Ishikawa (cell line): ENCODE results near the gene TBCEL.

Experiments
- CEBPB ChIP-seq: IDR thresholded peaks from 2 replicates; pipeline ENCODE4 v1.6.1; 2012
- CREB1 ChIP-seq: IDR thresholded peaks from 2 replicates; pipeline ENCODE4 v1.6.1; 2012; ENCODE audit warnings: low read depth
- EGR1 ChIP-seq: IDR thresholded peaks from 2 replicates; pipeline ENCODE4 v1.6.1; 2012
- EP300 ChIP-seq: IDR thresholded peaks from 2 replicates; pipeline ENCODE4 v1.6.1; 2012; ENCODE audit warnings: borderline replicate concordance
- FOXM1 ChIP-seq: IDR thresholded peaks from 2 replicates; pipeline ENCODE4 v1.6.1; 2012; ENCODE audit warnings: low read depth, borderline replicate concordance
- MAX ChIP-seq: IDR thresholded peaks from 2 replicates; pipeline ENCODE4 v1.6.1; 2012
- NFIC ChIP-seq: IDR thresholded peaks from 2 replicates; pipeline ENCODE4 v1.6.1; 2012
- RAD21 ChIP-seq: IDR thresholded peaks from 2 replicates; pipeline ENCODE4 v1.6.1; 2012; ENCODE audit warnings: low read depth
- REST ChIP-seq: IDR thresholded peaks from 2 replicates; pipeline ENCODE4 v1.6.1; 2012; ENCODE audit warnings: low read depth, mild to moderate bottlenecking
- TAF1 ChIP-seq: IDR thresholded peaks from 2 replicates; pipeline ENCODE4 v1.6.1; 2012; ENCODE audit warnings: low read depth, mild to moderate bottlenecking
- TCF12 ChIP-seq: IDR thresholded peaks from 2 replicates; pipeline ENCODE4 v1.6.1; 2012; ENCODE audit warnings: low read depth
- TEAD4 ChIP-seq: IDR thresholded peaks from 2 replicates; pipeline ENCODE4 v1.6.1; 2012
- USF1 ChIP-seq: IDR thresholded peaks from 2 replicates; pipeline ENCODE4 v1.6.1; 2012
- YY1 ChIP-seq: IDR thresholded peaks from 2 replicates; pipeline ENCODE4 v1.6.1; 2012; ENCODE audit warnings: low read depth

DNA sequence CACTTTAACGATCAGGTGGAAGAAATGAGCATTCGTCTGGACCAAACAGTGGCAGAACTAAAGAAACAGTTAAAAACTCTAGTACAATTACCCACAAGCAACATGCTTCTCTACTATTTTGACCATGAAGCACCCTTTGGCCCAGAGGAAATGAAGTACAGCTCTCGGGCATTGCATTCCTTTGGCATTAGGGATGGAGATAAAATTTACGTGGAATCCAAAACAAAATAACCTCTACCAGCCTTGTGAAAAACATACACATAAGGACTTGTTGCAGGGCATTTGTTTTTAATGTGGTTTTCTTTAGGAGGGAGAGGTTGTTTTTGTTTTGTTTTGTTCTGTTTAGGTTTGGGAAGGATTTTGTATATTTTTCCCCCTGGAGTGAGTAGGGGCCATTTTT, 63.0 kb downstream of the TBCEL start:
- TF ChIP-seq TEAD4 = no peak
- TF ChIP-seq EP300 = no peak
- TF ChIP-seq USF1 = no peak
- TF ChIP-seq RAD21 = no peak
- TF ChIP-seq FOXM1 = no peak
- TF ChIP-seq CEBPB = no peak
- no peak for TF ChIP-seq YY1
- TF ChIP-seq TAF1 = no peak
- no peak for TF ChIP-seq NFIC
- no peak for TF ChIP-seq TCF12
- no peak for TF ChIP-seq MAX
- no peak for TF ChIP-seq EGR1
- TF ChIP-seq REST = no peak
- TF ChIP-seq CREB1 = no peak
